ENCODE data around the gene TSHZ2. TPM values are rescaled to one million over a fixed set of nuclear protein-coding genes. Genes with fewer than 3 reads are reported as not detected.

Gene TSHZ2
- total RNA-seq, 6 experiments from 2014 or later, result 14.2 to 28.1 (median 21.0) TPM

DNA sequence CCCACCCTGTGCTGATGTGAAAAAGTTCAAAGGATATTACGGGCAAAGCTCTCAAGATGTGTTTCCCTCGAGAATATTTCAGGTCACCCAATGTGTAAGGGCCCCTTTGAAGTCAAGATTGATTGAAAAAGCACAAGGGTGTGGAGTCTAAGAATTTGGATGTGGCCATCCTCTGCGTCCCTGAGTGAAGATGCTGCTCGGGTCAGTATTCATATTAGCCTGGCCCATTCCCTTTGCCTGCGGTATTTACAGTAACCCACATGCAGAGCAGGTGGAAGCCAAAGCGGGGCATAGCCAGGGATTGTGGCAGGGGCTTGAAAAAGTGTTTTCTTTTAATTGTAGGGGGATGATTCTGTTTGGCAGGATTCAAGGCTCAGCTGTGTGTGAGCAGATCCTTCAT is 211.0 kb downstream of the TSHZ2 start:
- no peak overlapping the region for H3K4me3 ChIP-seq
- H3K4me1 ChIP-seq, result no peaks in the 10 kb centered on the region
- no peak overlapping the region for H3K27ac ChIP-seq
- H3K36me3 ChIP-seq, result peaks cover 0 to 3% (median 0%) of the 10 kb centered on the region in 4 donors
- DNase-seq (no peak), ATAC-seq (no peak)
- no peaks in the 10 kb centered on the region for H3K9me3 ChIP-seq
- TF ChIP-seq, protein P1, sequence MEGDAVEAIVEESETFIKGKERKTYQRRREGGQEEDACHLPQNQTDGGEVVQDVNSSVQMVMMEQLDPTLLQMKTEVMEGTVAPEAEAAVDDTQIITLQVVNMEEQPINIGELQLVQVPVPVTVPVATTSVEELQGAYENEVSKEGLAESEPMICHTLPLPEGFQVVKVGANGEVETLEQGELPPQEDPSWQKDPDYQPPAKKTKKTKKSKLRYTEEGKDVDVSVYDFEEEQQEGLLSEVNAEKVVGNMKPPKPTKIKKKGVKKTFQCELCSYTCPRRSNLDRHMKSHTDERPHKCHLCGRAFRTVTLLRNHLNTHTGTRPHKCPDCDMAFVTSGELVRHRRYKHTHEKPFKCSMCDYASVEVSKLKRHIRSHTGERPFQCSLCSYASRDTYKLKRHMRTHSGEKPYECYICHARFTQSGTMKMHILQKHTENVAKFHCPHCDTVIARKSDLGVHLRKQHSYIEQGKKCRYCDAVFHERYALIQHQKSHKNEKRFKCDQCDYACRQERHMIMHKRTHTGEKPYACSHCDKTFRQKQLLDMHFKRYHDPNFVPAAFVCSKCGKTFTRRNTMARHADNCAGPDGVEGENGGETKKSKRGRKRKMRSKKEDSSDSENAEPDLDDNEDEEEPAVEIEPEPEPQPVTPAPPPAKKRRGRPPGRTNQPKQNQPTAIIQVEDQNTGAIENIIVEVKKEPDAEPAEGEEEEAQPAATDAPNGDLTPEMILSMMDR (IDR thresholded peaks at IDR 0.05), result no peak
- no peak for TF ChIP-seq POLR2A (IDR thresholded peaks at IDR 0.05)
- no peaks in the 10 kb centered on the region for H3K27me3 ChIP-seq
- 100% methylated on average over 2 of the region's 6 CpGs for WGBS (ENCODE audit: insufficient coverage, low coverage, low lambda C conversion rate, missing lambda C conversion rate)
- intact Hi-C loops (cut with DNase I), result no loop called here

DNA sequence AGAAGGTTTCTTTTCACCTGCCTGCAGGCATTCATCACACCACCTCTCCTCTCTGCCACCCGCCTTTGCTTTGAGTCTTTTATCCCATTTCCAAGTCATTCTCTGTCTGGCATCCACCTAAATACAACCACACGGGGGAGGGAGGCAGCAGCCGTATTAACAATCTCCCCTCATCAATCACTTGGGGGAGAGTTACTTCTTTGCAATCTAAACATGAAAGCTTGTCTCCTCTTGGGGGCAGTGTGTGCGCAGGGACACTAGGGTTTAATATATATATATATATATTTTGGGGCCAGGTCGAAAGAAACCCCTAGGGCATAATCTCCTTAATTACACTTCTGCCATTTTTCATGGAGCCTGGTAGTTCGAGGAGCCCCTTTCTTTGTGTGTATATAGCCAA is 214.5 kb downstream of the TSHZ2 start:
- no peaks in the 10 kb centered on the region for H3K36me3 ChIP-seq
- ATAC-seq, result no peak
- H3K27ac ChIP-seq, result no peak overlapping the region
- intact Hi-C loops (cut with DNase I), result no loop called here
- no peaks in the 10 kb centered on the region for H3K27me3 ChIP-seq
- TF ChIP-seq, protein P1 (IDR thresholded peaks at IDR 0.05), result no peak
- TF ChIP-seq POLR2A (IDR thresholded peaks at IDR 0.05), result no peak
- no peaks in the 10 kb centered on the region for H3K4me1 ChIP-seq
- H3K4me3 ChIP-seq, result no peak overlapping the region
- DNase-seq, result no peak
- H3K9me3 ChIP-seq, result no peaks in the 10 kb centered on the region
- WGBS (ENCODE audit: insufficient coverage, low coverage, low lambda C conversion rate, missing lambda C conversion rate), result 67% methylated on average over 6 of the region's 6 CpGs

DNA sequence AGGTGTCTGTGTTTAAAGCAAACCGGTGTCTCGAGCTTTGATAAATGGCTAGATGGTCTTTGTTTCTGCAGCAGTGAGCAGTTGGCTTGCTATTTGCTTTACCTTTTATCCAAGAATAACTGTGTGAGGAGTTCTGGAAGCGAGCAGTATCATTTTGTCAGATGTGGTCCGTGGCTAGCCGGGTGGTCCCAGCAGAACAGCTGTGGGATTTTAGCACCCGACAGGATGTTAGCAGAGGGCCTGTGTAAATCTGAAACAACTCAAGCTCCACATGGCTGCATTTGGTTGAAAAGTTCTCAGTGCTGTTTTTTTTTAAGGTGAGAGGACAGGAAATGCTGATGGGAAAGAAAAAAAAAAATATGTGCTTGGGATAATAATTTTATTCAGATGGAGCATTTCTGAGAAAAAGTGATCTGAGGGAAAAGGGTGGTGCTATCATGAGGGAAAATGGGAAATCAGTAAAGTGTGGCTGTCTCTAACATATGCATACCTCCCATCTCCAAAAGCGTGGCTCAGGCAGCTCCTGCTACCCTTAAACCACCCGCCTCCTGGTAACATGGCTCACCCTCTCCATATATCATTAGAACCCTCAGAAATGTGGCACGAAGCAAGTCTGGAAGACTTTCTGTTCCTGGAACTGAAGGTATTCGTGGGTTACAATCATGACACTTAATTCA is 215.4 kb downstream of the TSHZ2 start:
- Histone ChIP-seq H3K27ac (no peak overlapping the region), H3K36me3 (no peaks in the 10 kb centered on the region), H3K9me3 (no peaks in the 10 kb centered on the region), H3K4me3 (no peak overlapping the region), H3K27me3 (no peaks in the 10 kb centered on the region), H3K4me1 (no peaks in the 10 kb centered on the region)
- 83% methylated on average over 10 of the region's 10 CpGs for WGBS (ENCODE audit: insufficient coverage, low coverage, low lambda C conversion rate, missing lambda C conversion rate)
- ATAC-seq, result no peak
- intact Hi-C loops (cut with DNase I), result no loop called here
- TF ChIP-seq, protein P1 (IDR thresholded peaks at IDR 0.05), result no peak
- no peak for TF ChIP-seq POLR2A (IDR thresholded peaks at IDR 0.05)
- DNase-seq, result no peak

DNA sequence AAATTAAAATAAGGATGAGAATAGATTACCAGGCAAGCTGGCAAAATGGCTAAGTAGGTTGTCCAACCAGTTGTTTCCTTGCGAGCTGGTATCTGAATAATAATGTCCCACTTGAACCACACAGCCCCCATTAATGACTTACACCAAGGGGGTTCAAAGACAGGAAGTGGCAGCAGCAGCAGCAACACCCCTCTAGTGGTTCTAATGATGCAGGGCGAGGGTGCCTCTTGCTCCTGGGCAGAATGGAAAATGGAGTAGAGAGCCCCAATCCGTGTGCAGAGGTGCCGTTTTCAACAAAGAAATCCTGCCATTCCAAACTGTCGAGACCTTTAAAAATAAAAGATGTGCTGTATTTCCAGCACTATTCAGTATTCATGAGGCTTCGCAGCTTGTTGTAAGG is 218.1 kb downstream of the TSHZ2 start:
- no peak for DNase-seq
- intact Hi-C loops (cut with DNase I), result no loop called here
- Histone ChIP-seq H3K9me3 (no peaks in the 10 kb centered on the region), H3K27ac (no peak overlapping the region), H3K4me1 (no peaks in the 10 kb centered on the region), H3K27me3 (no peaks in the 10 kb centered on the region), H3K4me3 (no peak overlapping the region), H3K36me3 (no peaks in the 10 kb centered on the region)
- no peak for TF ChIP-seq POLR2A (IDR thresholded peaks at IDR 0.05)
- TF ChIP-seq, protein P1 (IDR thresholded peaks at IDR 0.05), result no peak
- WGBS (ENCODE audit: insufficient coverage, low coverage, low lambda C conversion rate, missing lambda C conversion rate), result 76% methylated on average over 6 of the region's 6 CpGs
- no peak for ATAC-seq
